Skin of body (tissue), 2 donors: Measurements from ENCODE around the gene EDRF1. TPM values are rescaled to one million over a fixed set of nuclear protein-coding genes. Genes with fewer than 3 reads are reported as not detected.
A peak's percentile ranks its signal among the peaks of the same experiment; 100 is the strongest.

Experiments used
- DNase-seq: peaks from one replicate; lab custom pipeline; 2025; lab: John Stamatoyannopoulos, UW
- total RNA-seq: library from RNA; depleted of rRNA; stranded (reverse); fragments of >200 nt; gene quantifications from one replicate; pipeline ENCODE4 v1.2.3, GENCODE V29; 2014

The EDRF1 gene
- total RNA-seq, 1 donor from 2014 or later = 32.2 TPM

DNA sequence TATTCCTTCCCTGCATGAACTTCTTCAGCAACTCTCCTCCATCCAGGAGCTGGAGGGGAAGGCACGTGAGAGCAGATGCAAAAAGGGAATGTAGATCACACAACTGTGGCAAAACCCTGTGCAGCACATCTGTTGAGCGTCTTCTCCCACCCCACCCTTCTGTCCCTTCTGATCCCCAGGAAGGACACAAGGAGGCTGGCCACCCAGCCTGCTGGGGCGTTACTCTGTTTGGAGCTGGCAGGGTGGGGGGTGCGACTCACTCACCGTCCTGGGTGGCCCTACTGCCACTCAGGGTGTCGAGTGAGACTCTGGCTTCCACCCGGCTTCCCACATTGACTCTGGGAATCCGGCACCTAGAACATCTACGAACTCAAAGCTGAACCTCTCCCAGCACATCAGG, 66.3 kb downstream of the EDRF1 start:
- DNase-seq = no peak

DNA sequence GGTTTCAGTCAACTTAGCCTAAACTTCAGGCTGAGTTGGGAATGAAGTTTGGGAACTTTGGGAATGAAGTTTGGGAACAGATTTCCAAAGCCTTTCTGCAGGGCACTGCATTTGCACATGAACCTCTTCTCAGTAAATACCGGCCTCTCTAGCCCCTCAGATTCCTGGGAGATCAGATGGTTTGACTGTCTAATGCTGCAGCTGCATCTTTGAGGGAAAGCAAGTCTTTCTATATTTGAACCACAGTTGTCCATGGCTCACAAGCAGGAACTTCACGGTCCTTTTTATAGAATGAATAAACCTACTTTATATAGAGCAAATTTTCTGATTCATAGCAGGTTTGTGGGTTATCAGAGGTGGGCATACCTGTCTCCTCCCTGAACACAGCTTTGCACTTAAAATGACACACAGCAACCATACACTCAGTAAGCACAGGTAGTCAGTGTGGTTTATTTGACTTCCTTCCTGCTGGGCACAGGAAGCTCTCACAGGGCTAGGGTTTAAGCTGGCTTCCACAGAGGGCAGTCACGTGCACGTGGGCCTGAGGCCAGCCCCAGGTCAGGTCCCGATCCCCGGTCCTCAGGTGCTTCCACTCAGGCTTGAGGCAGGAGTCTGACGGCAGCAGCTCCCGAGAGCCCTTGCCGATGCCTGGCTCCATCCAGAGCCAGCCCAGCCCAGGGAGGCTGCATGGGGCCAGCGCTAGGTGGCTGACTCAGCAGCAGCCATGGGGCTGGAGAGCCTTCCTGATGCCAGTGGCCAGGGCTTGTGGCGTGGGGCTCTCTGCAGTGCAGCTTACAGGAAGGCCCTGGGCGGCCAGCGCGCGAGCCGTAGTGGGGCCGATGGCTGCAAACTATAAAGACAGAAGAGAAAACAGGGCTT, 68.9 kb downstream of the EDRF1 start:
- DNase-seq = no peak

DNA sequence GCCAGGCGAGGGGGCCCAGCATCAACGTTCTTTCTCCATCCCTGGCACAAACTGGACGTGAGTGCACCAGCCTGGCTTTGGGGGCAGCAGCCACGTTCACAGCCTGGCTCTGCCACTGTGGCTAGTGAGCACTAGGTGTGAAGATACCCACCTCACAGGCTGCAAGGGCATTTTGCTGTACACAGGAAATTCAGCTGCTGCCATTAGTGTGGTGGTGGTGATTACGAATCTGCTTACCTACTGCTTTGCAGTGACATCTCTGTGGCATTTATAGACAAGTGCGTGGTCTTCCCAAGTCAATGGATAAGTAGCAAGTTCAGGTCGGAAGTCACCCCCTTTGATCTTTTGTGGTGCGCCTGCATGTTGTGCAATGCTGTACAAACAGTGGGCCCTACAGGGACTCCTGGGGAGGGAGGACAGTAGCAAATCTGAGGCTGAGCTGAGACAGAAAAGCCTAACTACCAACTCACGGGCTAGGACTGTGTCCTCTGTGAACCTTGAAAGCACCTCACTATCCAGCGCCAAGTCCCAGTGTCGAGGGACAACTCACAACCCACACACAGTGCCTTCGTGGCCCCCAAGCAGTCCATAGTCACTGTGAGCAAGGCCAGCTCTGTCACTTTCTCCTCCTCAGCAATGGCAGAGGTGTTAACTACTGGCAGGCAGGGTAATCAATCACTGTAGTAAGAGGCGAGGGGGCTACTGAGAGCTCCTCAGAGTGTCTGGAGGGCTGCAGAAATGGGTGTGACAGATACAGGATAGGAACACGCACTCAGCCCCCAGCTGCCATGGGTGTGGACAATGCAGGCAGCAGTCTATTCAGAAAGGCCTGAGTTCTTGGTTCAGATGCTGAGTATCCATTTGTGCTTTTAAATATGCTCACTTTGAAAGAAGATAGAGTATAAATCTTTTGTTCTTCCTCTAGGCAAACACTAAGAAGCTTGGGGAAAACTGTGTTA, 73.1 kb downstream of the EDRF1 start:
- DNase-seq = no peak

DNA sequence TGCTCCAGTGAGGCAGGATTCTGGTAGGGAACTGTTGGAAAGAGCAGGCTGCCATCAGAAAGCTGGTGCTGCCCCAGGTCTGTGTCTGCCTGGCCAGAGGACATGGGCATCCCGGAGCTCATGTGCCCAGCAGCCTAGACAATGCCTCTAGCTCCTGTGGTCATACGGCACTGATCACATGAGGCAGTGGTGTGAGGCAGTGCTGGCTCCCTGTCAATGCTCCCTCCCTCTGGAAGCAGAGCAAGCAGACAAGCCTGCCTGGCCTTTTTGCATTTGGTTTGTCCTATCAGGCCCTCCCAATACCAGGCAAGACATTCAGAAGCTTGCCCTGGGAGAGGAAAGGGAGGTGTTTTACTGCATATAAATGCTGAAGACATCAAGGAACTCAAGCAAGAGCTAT, 75.6 kb downstream of the EDRF1 start:
- no peak for DNase-seq

DNA sequence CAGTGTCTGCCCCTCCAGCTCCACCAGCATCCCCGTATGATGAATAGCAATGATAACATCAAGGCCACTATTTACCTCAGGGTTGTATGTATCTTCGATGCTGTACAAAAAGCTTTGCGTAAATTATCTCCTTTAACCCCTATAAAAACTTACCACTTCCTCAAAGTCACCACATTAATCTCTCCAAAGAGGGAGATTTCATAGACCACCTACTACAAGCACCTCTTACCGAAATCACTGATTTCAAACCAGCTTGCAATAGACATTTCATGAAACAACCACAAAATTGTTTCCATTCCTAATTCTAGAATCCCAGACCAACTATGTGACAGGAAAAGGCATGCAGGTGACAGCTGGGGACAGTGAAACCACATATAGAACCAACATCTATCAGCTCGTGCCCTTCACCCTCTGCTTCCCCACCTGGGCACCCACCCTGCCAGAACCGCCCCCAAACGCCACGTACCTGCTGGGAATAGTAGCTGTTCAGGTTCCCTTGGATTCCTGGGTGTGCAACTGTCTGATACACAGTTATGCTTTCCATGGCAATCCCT, 76.2 kb downstream of the EDRF1 start:
- DNase-seq = no peak

DNA sequence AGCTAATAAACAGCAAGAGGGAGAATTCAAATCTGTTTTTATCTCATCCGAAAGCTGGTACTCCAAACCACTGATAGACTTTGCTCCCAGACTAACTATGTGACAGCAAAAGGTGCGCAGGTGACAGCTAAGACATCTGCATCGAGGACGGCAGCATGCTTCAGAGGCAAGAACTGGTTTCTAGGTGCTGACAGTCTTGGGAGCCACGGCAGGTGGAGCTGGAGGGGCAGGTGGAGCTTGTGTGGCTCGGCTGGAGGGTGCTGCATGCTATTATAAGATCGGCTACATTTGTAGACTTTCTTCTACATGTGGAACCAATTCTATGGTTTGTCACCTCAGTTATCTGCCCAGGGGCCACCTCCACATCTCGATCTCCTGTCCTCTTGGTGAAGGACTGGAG, 77.9 kb downstream of the EDRF1 start:
- DNase-seq = no peak

DNA sequence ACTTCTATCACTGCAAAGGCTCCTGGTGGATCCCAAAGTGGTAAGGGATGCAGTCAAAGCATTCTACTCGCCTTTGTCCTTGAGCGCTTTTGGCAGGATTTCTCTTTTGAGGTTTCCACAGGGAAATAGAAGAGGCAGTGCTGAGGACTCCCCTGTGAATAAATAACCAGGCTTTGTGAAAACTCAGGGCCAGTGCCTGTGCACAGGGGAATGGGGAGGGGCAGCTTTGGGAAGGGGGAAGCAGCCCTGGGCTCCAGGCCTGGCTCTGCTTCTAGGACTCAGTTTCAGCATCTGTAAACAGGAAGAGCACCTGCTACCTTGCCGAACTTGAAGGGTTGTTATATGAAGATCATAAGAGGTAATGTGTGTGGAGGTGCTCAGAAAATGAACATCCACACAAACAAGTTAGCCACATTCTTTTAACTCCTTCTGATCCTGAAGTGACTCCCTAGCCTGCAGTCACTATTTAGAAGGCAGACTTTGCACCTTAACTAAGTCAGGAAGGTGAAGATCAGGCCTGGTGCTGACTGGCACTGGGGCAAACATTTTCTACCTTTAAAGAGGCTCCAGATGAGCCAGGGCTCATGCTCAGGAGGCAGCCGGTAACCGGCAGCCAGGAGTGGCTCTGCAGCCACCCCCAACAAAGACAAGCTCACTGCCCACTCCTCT, 78.6 kb downstream of the EDRF1 start:
- no peak for DNase-seq

DNA sequence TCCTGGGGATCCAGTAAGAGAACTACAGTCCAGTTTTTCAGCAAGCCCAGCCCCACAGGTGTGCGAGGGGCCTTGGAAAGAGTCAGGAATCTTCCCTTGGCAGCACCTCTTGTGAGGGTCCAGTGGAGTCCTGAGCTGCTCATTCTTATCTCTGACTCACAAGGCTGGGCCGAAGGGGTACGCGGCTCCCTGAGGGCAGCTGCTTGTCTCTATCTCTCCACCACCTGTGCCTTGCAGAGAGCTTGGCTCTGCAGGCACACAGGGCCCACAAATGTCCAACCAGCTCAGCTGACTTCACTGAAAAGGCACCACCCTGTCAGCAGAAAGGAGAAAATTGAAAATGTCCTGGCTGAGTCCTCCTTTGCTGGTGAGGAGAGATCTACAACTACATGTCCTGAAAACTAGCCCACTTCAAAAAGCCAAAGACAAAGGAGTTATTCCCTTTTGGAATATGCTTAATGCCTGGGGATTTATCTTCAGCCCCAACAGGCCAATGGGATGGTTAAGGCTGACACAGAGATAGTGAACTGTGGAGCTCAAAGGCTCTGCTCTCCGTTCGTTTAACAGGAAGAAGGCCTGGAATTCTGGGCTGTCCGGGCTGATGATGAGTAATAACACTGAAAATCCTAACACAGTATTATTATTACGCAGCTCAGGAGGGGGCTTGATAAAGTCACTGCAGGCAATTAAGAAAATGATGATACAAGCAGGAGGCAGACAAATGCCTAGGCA, 80.1 kb downstream of the EDRF1 start:
- DNase-seq = no peak

DNA sequence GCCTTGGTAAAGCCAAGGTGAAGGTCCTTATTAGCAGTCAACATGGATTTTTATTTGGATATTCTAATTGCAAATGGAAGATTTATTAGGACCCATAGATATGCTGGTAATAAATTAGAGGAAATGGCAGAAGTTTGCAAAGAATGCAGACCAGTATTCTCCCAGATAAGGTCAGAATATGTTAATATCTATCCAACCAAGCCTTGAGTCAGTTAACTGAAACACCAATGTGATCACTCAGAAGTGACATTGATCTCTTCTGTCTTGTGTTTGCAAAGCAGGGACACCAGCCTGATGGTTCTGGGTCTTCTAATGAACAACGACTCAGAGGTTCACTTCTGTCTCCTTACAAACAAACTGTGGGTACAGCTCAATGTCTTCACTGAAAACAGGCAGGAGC, 82.1 kb downstream of the EDRF1 start:
- DNase-seq = no peak

DNA sequence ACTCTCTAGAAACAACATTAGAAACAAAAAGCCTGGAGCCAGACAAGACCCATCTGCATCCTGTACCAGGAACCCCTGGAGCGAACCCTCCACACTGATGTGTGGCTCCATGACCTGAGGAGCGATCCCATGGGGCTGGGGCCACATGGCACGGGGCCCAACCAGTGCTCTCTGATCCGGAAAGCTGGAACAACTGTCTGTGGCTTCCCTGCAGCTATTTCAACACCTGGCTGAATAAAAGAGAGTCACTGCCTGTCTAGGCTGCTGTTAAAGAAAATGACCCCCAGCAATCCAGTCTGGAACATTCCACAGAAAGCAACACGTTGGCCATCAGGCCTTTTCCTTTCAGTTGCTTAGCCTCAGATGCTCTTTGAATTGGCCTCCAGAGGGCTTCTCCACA, 82.6 kb downstream of the EDRF1 start:
- no peak for DNase-seq

DNA sequence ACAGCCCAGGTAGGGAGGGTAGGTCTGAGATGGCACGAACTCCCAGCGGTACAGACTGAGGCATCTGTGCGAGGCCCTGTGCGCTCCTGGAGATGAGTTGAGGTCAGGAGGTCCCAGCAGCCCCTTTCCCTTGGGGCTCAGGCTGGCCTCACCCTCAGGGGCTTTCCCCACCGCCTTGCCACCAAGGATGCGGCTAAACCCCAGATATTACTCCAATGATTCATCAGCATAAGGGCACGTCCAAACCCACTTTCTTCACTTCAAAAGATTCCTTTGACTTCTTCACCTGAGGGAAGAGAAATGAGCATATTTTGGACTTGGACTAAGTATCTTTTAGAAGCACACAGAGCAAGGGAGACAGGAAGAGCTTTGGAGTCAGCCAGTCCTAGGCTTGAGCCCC, 83.2 kb downstream of the EDRF1 start:
- DNase-seq = no peak

DNA sequence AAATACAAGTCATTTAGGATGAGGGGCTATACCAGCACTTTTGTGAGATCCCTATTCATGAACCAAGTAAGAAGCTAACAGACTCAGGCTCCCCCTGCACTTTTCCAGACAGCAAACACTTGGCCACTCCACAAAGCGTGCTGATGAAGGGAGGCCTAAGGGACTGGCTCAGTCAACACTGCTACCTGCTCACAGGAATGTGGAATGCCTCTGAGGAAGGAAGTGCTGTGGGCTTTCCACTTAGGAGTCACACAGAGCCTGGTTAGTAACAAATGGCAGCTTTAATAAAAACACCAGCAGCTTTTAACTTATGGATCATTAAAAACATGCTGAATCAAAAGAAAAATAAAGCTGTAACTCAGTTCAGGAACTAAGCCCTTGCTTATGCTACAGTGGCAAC, 88.5 kb downstream of the EDRF1 start:
- DNase-seq = no peak

DNA sequence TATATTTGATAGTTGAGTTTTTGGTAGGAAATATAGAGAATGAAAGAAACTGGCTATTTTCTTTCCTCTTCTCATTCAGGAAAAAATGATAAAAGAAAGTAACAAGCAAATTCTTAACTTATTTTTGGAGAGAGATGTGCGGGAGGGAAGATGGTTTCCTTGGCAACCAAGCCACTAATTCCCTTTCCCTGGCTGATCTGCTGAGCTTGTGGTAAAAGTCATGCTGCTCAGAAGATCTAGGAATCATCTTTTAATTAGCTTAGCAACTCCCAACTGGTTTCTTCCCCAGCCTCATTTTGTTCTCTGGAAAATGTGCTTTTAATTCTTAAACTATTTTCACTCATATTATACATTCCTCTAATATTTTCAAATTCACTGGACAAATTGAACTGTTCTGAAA, 91.7 kb downstream of the EDRF1 start:
- DNase-seq = peak; percentile 64

DNA sequence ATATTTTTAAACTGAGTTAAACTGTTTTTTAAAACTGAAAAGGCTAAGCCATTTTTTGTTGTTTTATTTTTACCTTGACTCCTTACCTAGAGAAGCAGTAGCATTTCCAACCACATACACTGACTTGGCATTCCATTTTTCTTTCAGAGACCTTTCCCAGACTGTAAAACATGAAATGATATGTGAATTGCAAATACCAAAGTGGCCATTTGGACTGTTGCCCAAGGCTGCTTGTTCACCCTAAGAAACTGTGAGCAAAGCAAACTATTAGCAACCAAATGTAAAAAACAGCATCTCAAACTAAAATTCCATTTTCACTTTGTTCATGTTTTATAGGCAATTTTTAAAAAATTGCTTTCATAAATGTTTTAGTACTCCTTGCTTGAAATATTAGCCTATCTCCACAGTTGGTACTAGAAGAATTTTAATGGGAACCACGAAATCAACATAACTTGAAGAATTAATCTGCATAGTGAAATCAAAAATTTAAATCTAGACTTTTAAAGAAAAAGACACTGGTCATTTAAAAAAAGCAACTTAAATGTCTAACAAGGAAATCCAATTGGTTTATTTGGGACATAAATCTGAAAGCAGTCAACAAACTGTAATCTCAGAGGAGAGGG, 92.7 kb downstream of the EDRF1 start:
- DNase-seq = no peak

Other genes with a start within 250 kb of the EDRF1 start
- not detected for gene TEX36, start 36.5 kb upstream of the EDRF1 start, total RNA-seq
- gene MMP21, start 56.1 kb downstream of the EDRF1 start, total RNA-seq = 0.20 TPM
- gene UROS, start 103.5 kb downstream of the EDRF1 start, total RNA-seq = 28.8 TPM
- gene BCCIP, start 103.8 kb downstream of the EDRF1 start, total RNA-seq = 33.4 TPM
- gene DHX32, start 161.6 kb downstream of the EDRF1 start, total RNA-seq = 25.0 TPM
- gene FANK1, start 176.9 kb downstream of the EDRF1 start, total RNA-seq = 3.1 TPM